HepG2 (cell line): ENCODE results near the gene DDR1. TPM values are rescaled to one million over a fixed set of nuclear protein-coding genes. Genes with fewer than 3 reads are reported as not detected.

ENCODE experiments used
- CBX2 ChIP-seq, 2 experiments: fragments of 200-600 bp in 1 of 2; sonication (generic); formaldehyde crosslinking in 1 of 2; IDR thresholded peaks; 2 replicates each; pipeline versions ENCODE4 v1.7.0 to v1.8.1; 2018 to 2022; ENCODE audit warnings: low read depth in 2 of 2, low read length in 1 of 2, mild to moderate bottlenecking in 1 of 2, missing genetic modification reagents in 1 of 2
- GMEB2 ChIP-seq: IDR thresholded peaks from 2 replicates; pipeline ENCODE4 v1.6.1; 2016; ENCODE audit warnings: missing biosample characterization, missing genetic modification reagents, low read depth
- HOMEZ ChIP-seq: IDR thresholded peaks from 2 replicates; pipeline ENCODE4 v1.6.1; 2016; ENCODE audit warnings: low read depth
- IRF9 ChIP-seq: sonication (generic); formaldehyde crosslinking; IDR thresholded peaks from 2 replicates; pipeline ENCODE4 v1.8.0; 2022; ENCODE audit warnings: missing genetic modification reagents, mild to moderate bottlenecking, borderline replicate concordance
- MAX ChIP-seq: IDR thresholded peaks from 2 replicates; pipeline ENCODE4 v1.6.1; 2012; ENCODE audit warnings: inconsistent platforms
- MXD1 ChIP-seq: sonication (generic); formaldehyde crosslinking; IDR thresholded peaks from 2 replicates; pipeline ENCODE4 v1.4.0; 2020; ENCODE audit warnings: mild to moderate bottlenecking, missing genetic modification reagents
- MYNN ChIP-seq: sonication (generic); formaldehyde crosslinking; IDR thresholded peaks from 2 replicates; pipeline ENCODE4 v1.4.0; 2020; ENCODE audit warnings: mild to moderate bottlenecking, low read depth, missing genetic modification reagents
- PRDM4 ChIP-seq: sonication (generic); formaldehyde crosslinking; IDR thresholded peaks from 2 replicates; pipeline ENCODE4 v1.9.0; 2021; ENCODE audit warnings: missing genetic modification reagents, borderline replicate concordance
- PRMT3 ChIP-seq: sonication (generic); formaldehyde crosslinking; IDR thresholded peaks from 2 replicates; pipeline ENCODE4 v1.8.1; 2022; ENCODE audit warnings: low read depth, mild to moderate bottlenecking, moderate library complexity, missing genetic modification reagents, borderline replicate concordance
- RARG ChIP-seq: sonication (generic); formaldehyde crosslinking; IDR thresholded peaks from 2 replicates; pipeline ENCODE4 v1.4.0; 2020; ENCODE audit warnings: low read depth, mild to moderate bottlenecking, missing genetic modification reagents
- TEAD2 ChIP-seq: sonication (generic); formaldehyde crosslinking; IDR thresholded peaks from 2 replicates; pipeline ENCODE4 v1.9.0; 2021; ENCODE audit warnings: missing genetic modification reagents
- USF2 ChIP-seq, 2 experiments: sonication (generic) in 1 of 2; formaldehyde crosslinking in 1 of 2; IDR thresholded peaks; 2 replicates each; pipeline versions ENCODE4 v1.5.1 to v1.6.1; 2011 to 2020; ENCODE audit warnings: borderline replicate concordance in 1 of 2, low read depth in 1 of 2, low read length in 1 of 2, mild to moderate bottlenecking in 1 of 2, missing genetic modification reagents in 1 of 2, moderate library complexity in 1 of 2
- WIZ ChIP-seq: sonication (generic); formaldehyde crosslinking; IDR thresholded peaks from 2 replicates; pipeline ENCODE4 v1.5.1; 2020; ENCODE audit warnings: mild to moderate bottlenecking, missing genetic modification reagents
- YEATS4 ChIP-seq: sonication (generic); formaldehyde crosslinking; IDR thresholded peaks from 2 replicates; pipeline ENCODE4 v1.4.0; 2020; ENCODE audit warnings: missing genetic modification reagents, borderline replicate concordance
- ZBTB7A ChIP-seq: sonication (generic); formaldehyde crosslinking; IDR thresholded peaks from 2 replicates; pipeline ENCODE4 v1.8.0; 2022; ENCODE audit warnings: mild to moderate bottlenecking, missing genetic modification reagents
- ZNF562 ChIP-seq: sonication (generic); formaldehyde crosslinking; IDR thresholded peaks from 2 replicates; pipeline ENCODE4 v1.8.0; 2022; ENCODE audit warnings: missing genetic modification reagents, borderline replicate concordance
- ZNF670 ChIP-seq: sonication (generic); formaldehyde crosslinking; IDR thresholded peaks from 2 replicates; pipeline ENCODE4 v1.8.0; 2022; ENCODE audit warnings: mild to moderate bottlenecking, missing genetic modification reagents, borderline replicate concordance
- polyA plus RNA-seq, 8 experiments: library from polyadenylated mRNA; depleted of rRNA in 3 of 8; stranded (reverse) in 7 of 8; unstranded in 1 of 8; fragments of >200 nt; fragmentation: Illumina TruSeq in 4 of 8; extraction: Trizol in 4 of 8; gene quantifications; 2 replicates each; pipeline versions ENCODE4 v1.2.1 to v1.2.3, GENCODE V29; 2011 to 2016; ENCODE audit warnings: low read depth in 4 of 8, missing spikeins in 1 of 8, mixed read lengths in 1 of 8; ENCODE audit not compliant: insufficient read depth in 1 of 8
- total RNA-seq, 5 experiments: library from RNA; depleted of rRNA; stranded (reverse); fragments of >200 nt; fragmentation: Illumina TruSeq; extraction: Trizol; gene quantifications; 2 replicates each; pipeline ENCODE4 v1.2.3, GENCODE V29; 2016; ENCODE audit warnings: low read depth in 1 of 5

Gene DDR1
- total and polyA plus RNA-seq, 2 of the 13 experiments (the other 11 are each of a cell fraction or from before 2014, with no cell fraction given): 16.7 to 20.2 TPM

GRCh38 chr6:30883685-30884520 lies at the start of gene DDR1 (continued):
- no peak; the same call in 1 of the 2 replicates for TF ChIP-seq IRF9 (CRISPR knock-in tag)
- no peak for TF ChIP-seq MYNN (CRISPR knock-in tag)
- TF ChIP-seq ZNF670: no peak
- no peak for TF ChIP-seq ZNF562 (CRISPR knock-in tag)
- no peak for TF ChIP-seq TEAD2
- no peak for TF ChIP-seq CBX2 (IDR thresholded peaks at IDR 0.05; ENCODE audit: low read depth, low read length)
- TF ChIP-seq CBX2 (CRISPR knock-in tag; IDR thresholded peaks at IDR 0.05; ENCODE audit: low read depth): no peak
- no peak for TF ChIP-seq WIZ (CRISPR knock-in tag)
- TF ChIP-seq YEATS4 (CRISPR knock-in tag): peak; percentile 11; the same call in 1 of the 2 replicates
- TF ChIP-seq MAX: 0 out of 2 replicates have a peak, but pooled peaks have one; percentile 31
- no peak for TF ChIP-seq PRMT3
- no peak; the same call in 1 of the 2 replicates for TF ChIP-seq MXD1 (CRISPR knock-in tag)
- TF ChIP-seq PRDM4: no peak
- TF ChIP-seq GMEB2 (CRISPR knock-in tag): no peak
- no peak for TF ChIP-seq HOMEZ (CRISPR knock-in tag)
- no peak for TF ChIP-seq USF2 (IDR thresholded peaks at IDR 0.05; ENCODE audit: low read depth, low read length)
- no peak for TF ChIP-seq USF2 (CRISPR knock-in tag; IDR thresholded peaks at IDR 0.05; ENCODE audit: borderline replicate concordance)
- peak; percentile 44; the same call in 1 of the 2 replicates for TF ChIP-seq ZBTB7A (CRISPR knock-in tag)
- no peak for TF ChIP-seq RARG (CRISPR knock-in tag)
